GM23248 (cell line): Measurements from ENCODE around the gene CDKAL1.

Source experiments
- EZH2 ChIP-seq: fragments of 200-600 bp; sonication (generic); IDR thresholded peaks from 2 replicates; pipeline ENCODE4 v1.6.1; 2018; ENCODE audit warnings: antibody characterized with exemption, mild to moderate bottlenecking; ENCODE audit not compliant: insufficient read depth, poor library complexity, severe bottlenecking
- EZH2phosphoT487 ChIP-seq: fragments of 200-600 bp; sonication (generic); IDR thresholded peaks from 2 replicates; pipeline ENCODE4 v1.6.1; 2018; ENCODE audit warnings: antibody characterized with exemption, moderate library complexity, mild to moderate bottlenecking, low read depth; ENCODE audit not compliant: insufficient read depth

- no peak for TF ChIP-seq EZH2
- TF ChIP-seq EZH2phosphoT487, result no peak
Measured at GRCh38 chr6:21273451-21273850, 739.2 kb downstream of the CDKAL1 start.
